B cell (primary cell): ENCODE data around the gene GRID1.

ENCODE experiments used
- EZH2 ChIP-seq: IDR thresholded peaks from 2 replicates; pipeline ENCODE4 v1.6.1; 2012; ENCODE audit warnings: borderline replicate concordance, low read depth, mild to moderate bottlenecking, moderate library complexity, low read length; ENCODE audit not compliant: insufficient read depth, poor library complexity, severe bottlenecking
- TF ChIP-seq, protein P1 (sequence below): fragments of 200-600 bp; IDR thresholded peaks from one replicate; pipeline ENCODE4 v1.8.0; 2022; ENCODE audit warnings: antibody characterized with exemption, mild to moderate bottlenecking

- TF ChIP-seq, protein P1, sequence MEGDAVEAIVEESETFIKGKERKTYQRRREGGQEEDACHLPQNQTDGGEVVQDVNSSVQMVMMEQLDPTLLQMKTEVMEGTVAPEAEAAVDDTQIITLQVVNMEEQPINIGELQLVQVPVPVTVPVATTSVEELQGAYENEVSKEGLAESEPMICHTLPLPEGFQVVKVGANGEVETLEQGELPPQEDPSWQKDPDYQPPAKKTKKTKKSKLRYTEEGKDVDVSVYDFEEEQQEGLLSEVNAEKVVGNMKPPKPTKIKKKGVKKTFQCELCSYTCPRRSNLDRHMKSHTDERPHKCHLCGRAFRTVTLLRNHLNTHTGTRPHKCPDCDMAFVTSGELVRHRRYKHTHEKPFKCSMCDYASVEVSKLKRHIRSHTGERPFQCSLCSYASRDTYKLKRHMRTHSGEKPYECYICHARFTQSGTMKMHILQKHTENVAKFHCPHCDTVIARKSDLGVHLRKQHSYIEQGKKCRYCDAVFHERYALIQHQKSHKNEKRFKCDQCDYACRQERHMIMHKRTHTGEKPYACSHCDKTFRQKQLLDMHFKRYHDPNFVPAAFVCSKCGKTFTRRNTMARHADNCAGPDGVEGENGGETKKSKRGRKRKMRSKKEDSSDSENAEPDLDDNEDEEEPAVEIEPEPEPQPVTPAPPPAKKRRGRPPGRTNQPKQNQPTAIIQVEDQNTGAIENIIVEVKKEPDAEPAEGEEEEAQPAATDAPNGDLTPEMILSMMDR: no peak
- no peak for TF ChIP-seq EZH2
Measured at GRCh38 chr10:86062647-86063145, 303.9 kb downstream of the GRID1 start.
